Endothelial cell of umbilical vein (primary cell): ENCODE results near the gene ZBTB46.

Source experiments
- CTCF ChIP-seq, 2 donors: IDR thresholded peaks; 1 replicate in 1 of 2; 2 replicates in 1 of 2; pipeline ENCODE4 v1.5.1; 2011; ENCODE audit warnings: low read length in 2 of 2, mild to moderate bottlenecking in 2 of 2, moderate library complexity in 2 of 2, control low read depth in 1 of 2, inconsistent platforms in 1 of 2, low read depth in 1 of 2; ENCODE audit not compliant: insufficient read depth in 1 of 2; ENCODE audit errors: extremely low read depth in 1 of 2
- POLR2A ChIP-seq: IDR thresholded peaks from 2 replicates; pipeline ENCODE4 v1.6.1; 2012; ENCODE audit warnings: low read depth, mild to moderate bottlenecking, control low read depth, low read length

GRCh38 chr20:63696628-63697356 lies 134.3 kb downstream of the ZBTB46 start, which contains the start of gene TNFRSF6B:
- TF ChIP-seq POLR2A = peak; percentile 80
- TF ChIP-seq CTCF (IDR thresholded peaks at IDR 0.05; ENCODE audit: extremely low read depth in 1 of 2, insufficient read depth in 1 of 2, low read depth in 1 of 2, low read length in 2 of 2) = no peak
